SK-N-SH (cell line): Measurements from ENCODE around the gene ATP6AP1. TPM values are rescaled to one million over a fixed set of nuclear protein-coding genes. Genes with fewer than 3 reads are reported as not detected.

Source experiments
- CTCF ChIA-PET: fragments of 300-600, 350-600 bp; formaldehyde crosslinking; extraction: SDS; loops from one replicate; lab custom pipeline; 2021; lab: Yijun Ruan, JAX
- POLR2A ChIA-PET: fragments of 350-600 bp; sonication (Branson Sonifier 250); formaldehyde crosslinking; extraction: SDS; loops from one replicate; lab custom pipeline; 2020; ENCODE audit warnings: antibody characterized with exemption, inconsistent platforms; lab: Yijun Ruan, JAX
- DNase-seq: peaks from one replicate; pipeline ENCODE4 v3.0.0; 2012
- H2AFZ ChIP-seq: fragments of 200-600 bp; sonication (generic); 2 replicates; pipeline ENCODE4 v1.8.1; 2016; ENCODE audit warnings: antibody characterized with exemption, mild to moderate bottlenecking, low read depth
- H3F3A ChIP-seq: fragments of 200-600 bp; sonication (generic); replicated peaks from 2 replicates; pipeline ENCODE3; 2016; ENCODE audit warnings: antibody characterized with exemption, mild to moderate bottlenecking; ENCODE audit not compliant: insufficient read depth
- H3K27ac ChIP-seq, 2 experiments: fragments of 200-500 bp in 1 of 2; fragments of 200-600 bp in 1 of 2; sonication (Bioruptor generic) in 1 of 2; sonication (generic), shearing (Covaris generic) in 1 of 2; 2 replicates each; pipeline versions ENCODE4 v1.5.1 to v1.6.1; 2014 to 2016; ENCODE audit warnings: low read depth in 2 of 2, inconsistent platforms in 1 of 2, low read length in 1 of 2, mild to moderate bottlenecking in 1 of 2, mixed read lengths in 1 of 2
- H3K27me3 ChIP-seq: fragments of 200-600 bp; sonication (generic), shearing (Covaris generic); 2 replicates; pipeline ENCODE4 v1.6.1; 2016; ENCODE audit warnings: mixed run types; ENCODE audit not compliant: insufficient read depth
- H3K36me3 ChIP-seq, 2 experiments: fragments of 200-500 bp in 1 of 2; fragments of 200-600 bp in 1 of 2; sonication (Bioruptor generic) in 1 of 2; sonication (generic) in 1 of 2; replicated peaks in 1 of 2; 2 replicates each; pipeline versions ENCODE3 to v1.5.1; 2014 to 2016; ENCODE audit warnings: low read length in 1 of 2, mild to moderate bottlenecking in 1 of 2; ENCODE audit not compliant: insufficient read depth in 2 of 2, control insufficient read depth in 1 of 2
- H3K4me1 ChIP-seq, 2 experiments: fragments of 200-500 bp in 1 of 2; fragments of 200-600 bp in 1 of 2; sonication (Bioruptor generic) in 1 of 2; sonication (generic), shearing (Covaris generic) in 1 of 2; 2 replicates each; pipeline versions ENCODE4 v1.5.1 to v1.6.1; 2014 to 2016; ENCODE audit warnings: low read depth in 1 of 2, low read length in 1 of 2, mixed run types in 1 of 2; ENCODE audit not compliant: insufficient read depth in 2 of 2, control insufficient read depth in 1 of 2
- H3K4me2 ChIP-seq: fragments of 200-600 bp; sonication (generic), shearing (Covaris generic); 2 replicates; pipeline ENCODE4 v1.6.1; 2017; ENCODE audit warnings: mixed run types
- H3K4me3 ChIP-seq, 2 experiments: fragments of 200-500 bp in 1 of 2; fragments of 200-600 bp in 1 of 2; sonication (Bioruptor generic) in 1 of 2; sonication (generic), shearing (Covaris generic) in 1 of 2; 2 replicates each; pipeline versions ENCODE4 v1.5.1 to v1.8.1; 2014 to 2016; ENCODE audit warnings: low read depth in 2 of 2, inconsistent platforms in 1 of 2, low read length in 1 of 2, mild to moderate bottlenecking in 1 of 2, mixed read lengths in 1 of 2, moderate library complexity in 1 of 2
- H3K79me2 ChIP-seq: fragments of 200-600 bp; sonication (generic); 2 replicates; pipeline ENCODE4 v1.8.1; 2017; ENCODE audit warnings: mild to moderate bottlenecking; ENCODE audit not compliant: insufficient read depth
- H3K9ac ChIP-seq: fragments of 200-600 bp; sonication (generic); 2 replicates; pipeline ENCODE4 v1.6.1; 2017; ENCODE audit warnings: mixed run types
- H3K9me2 ChIP-seq: fragments of 200-600 bp; sonication (generic); 2 replicates; pipeline ENCODE4 v1.6.1; 2017; ENCODE audit warnings: mixed run types
- H3K9me3 ChIP-seq: fragments of 200-600 bp; sonication (generic); 2 replicates; pipeline ENCODE4 v1.6.1; 2017; ENCODE audit warnings: mixed run types, mild to moderate bottlenecking, moderate library complexity
- H4K20me1 ChIP-seq: fragments of 200-600 bp; sonication (generic); 2 replicates; pipeline ENCODE4 v1.6.1; 2017; ENCODE audit warnings: mild to moderate bottlenecking, mixed run types; ENCODE audit not compliant: insufficient read depth
- CHD2 ChIP-seq: fragments of 150-350 bp; IDR thresholded peaks from 2 replicates; pipeline ENCODE4 v1.6.1; 2018; ENCODE audit warnings: low read length; ENCODE audit not compliant: partially characterized antibody
- EP300 ChIP-seq, 2 experiments: IDR thresholded peaks; 2 replicates each; pipeline versions ENCODE4 v1.4.0 to v1.6.1; 2012; ENCODE audit warnings: borderline replicate concordance in 1 of 2, low read depth in 1 of 2, low read length in 1 of 2
- EZH2phosphoT487 ChIP-seq: fragments of 200-600 bp; sonication (generic); IDR thresholded peaks from 2 replicates; pipeline ENCODE4 v1.6.1; 2017; ENCODE audit warnings: low read depth, mixed run types, mild to moderate bottlenecking, antibody characterized with exemption, moderate library complexity, borderline replicate concordance
- FOXJ3 ChIP-seq: sonication (generic); formaldehyde crosslinking; IDR thresholded peaks from 2 replicates; pipeline ENCODE4 v1.5.1; 2020; ENCODE audit warnings: mild to moderate bottlenecking, missing genetic modification reagents
- FOXM1 ChIP-seq: IDR thresholded peaks from 2 replicates; pipeline ENCODE4 v1.4.0; 2012; ENCODE audit warnings: low read depth, mild to moderate bottlenecking
- GABPA ChIP-seq: IDR thresholded peaks from 2 replicates; pipeline ENCODE4 v1.4.0; 2012; ENCODE audit warnings: low read depth, mild to moderate bottlenecking
- GATA2 ChIP-seq: sonication (generic); formaldehyde crosslinking; IDR thresholded peaks from 2 replicates; pipeline ENCODE4 v1.5.0; 2020; ENCODE audit warnings: mild to moderate bottlenecking, missing genetic modification reagents
- JUND ChIP-seq: IDR thresholded peaks from 2 replicates; pipeline ENCODE4 v1.4.0; 2012
- MEF2A ChIP-seq: IDR thresholded peaks from 2 replicates; pipeline ENCODE4 v1.4.0; 2012; ENCODE audit warnings: low read depth, borderline replicate concordance
- MXI1 ChIP-seq: IDR thresholded peaks from 2 replicates; pipeline ENCODE4 v1.6.1; 2012; ENCODE audit warnings: mild to moderate bottlenecking, low read depth, low read length, improper control_type of control experiment
- NFIC ChIP-seq: IDR thresholded peaks from 2 replicates; pipeline ENCODE4 v1.4.0; 2012; ENCODE audit warnings: borderline replicate concordance
- NRF1 ChIP-seq: IDR thresholded peaks from 2 replicates; pipeline ENCODE4 v1.6.1; 2012; ENCODE audit warnings: low read depth, mild to moderate bottlenecking, low read length
- POLR2AphosphoS5 ChIP-seq: IDR thresholded peaks from 2 replicates; pipeline ENCODE4 v1.6.1; 2012; ENCODE audit warnings: low read depth, low read length
- RAD21 ChIP-seq: IDR thresholded peaks from 2 replicates; pipeline ENCODE4 v1.6.1; 2012; ENCODE audit warnings: mild to moderate bottlenecking, low read length
- RFX5 ChIP-seq: IDR thresholded peaks from 2 replicates; pipeline ENCODE4 v1.6.1; 2012; ENCODE audit warnings: mild to moderate bottlenecking, improper control_type of control experiment, low read length
- RXRA ChIP-seq: IDR thresholded peaks from 2 replicates; pipeline ENCODE4 v1.4.0; 2012; ENCODE audit warnings: low read depth, mild to moderate bottlenecking, borderline replicate concordance
- TAF1 ChIP-seq: IDR thresholded peaks from 2 replicates; pipeline ENCODE4 v1.6.1; 2012; ENCODE audit warnings: low read depth, mild to moderate bottlenecking, low read length, moderate library complexity, borderline replicate concordance
- YY1 ChIP-seq: IDR thresholded peaks from 2 replicates; pipeline ENCODE4 v1.4.0; 2012; ENCODE audit warnings: low read depth, mild to moderate bottlenecking
- WGBS: methylation state at CpG from one replicate; pipeline ENCODE4 v1.1.6; 2017; ENCODE audit warnings: low lambda C conversion rate; 5-methylcytosine and 5-hydroxymethylcytosine counted together
- polyA plus RNA-seq, 3 experiments: library from polyadenylated mRNA; depleted of rRNA; stranded (reverse); fragments of >200 nt; gene quantifications; 2 replicates each; pipeline ENCODE4 v1.2.3, GENCODE V29; 2012
- TF ChIP-seq, protein P1 (sequence below): fragments of 150-350 bp; IDR thresholded peaks from 2 replicates; pipeline ENCODE4 v1.6.1; 2016; ENCODE audit warnings: mild to moderate bottlenecking, low read depth, low read length
- TF ChIP-seq, protein P2 (sequence below): IDR thresholded peaks from 2 replicates; pipeline ENCODE4; 2012
- TF ChIP-seq, protein P3 (sequence below): fragments of 150-350 bp; IDR thresholded peaks from 2 replicates; pipeline ENCODE4 v1.6.1; 2017; ENCODE audit warnings: antibody characterized with exemption, low read length, low read depth, borderline replicate concordance
- TF ChIP-seq, protein P4 (sequence below): IDR thresholded peaks from 2 replicates; pipeline ENCODE4 v1.4.0; 2012; ENCODE audit warnings: low read depth
- TF ChIP-seq, protein P5 (sequence below): IDR thresholded peaks from 2 replicates; pipeline ENCODE4 v1.4.0; 2012; ENCODE audit warnings: low read depth, borderline replicate concordance

Gene ATP6AP1
- polyA plus RNA-seq, 1 of the 3 experiments (the other 2 are of a cell fraction): 102 TPM

DNA sequence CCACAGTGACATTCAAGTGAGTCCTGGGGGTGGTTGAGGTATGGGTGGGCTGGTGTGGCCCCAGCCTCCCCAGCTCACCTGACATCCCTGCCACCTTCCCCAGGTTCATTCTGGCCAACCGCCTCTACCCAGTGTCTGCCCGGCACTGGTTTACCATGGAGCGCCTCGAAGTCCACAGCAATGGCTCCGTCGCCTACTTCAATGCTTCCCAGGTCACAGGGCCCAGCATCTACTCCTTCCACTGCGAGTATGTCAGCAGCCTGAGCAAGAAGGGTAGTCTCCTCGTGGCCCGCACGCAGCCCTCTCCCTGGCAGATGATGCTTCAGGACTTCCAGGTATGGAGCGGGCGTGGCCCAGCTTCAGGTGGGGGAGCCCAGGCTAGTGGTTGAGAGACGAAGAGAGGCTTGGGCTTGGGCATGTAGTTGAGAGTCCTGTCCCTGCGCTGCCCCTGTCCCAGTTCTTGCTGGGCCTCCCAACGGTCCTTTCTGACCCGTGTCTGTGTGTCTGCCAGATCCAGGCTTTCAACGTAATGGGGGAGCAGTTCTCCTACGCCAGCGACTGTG, 6.8 kb downstream of the ATP6AP1 start:
- H3K36me3 ChIP-seq: peaks cover 0 to 15% of the 10 kb centered on the region in 2 experiments
- peaks cover 33% of the 10 kb centered on the region for H3K79me2 ChIP-seq
- no peak overlapping the region for H3K27ac ChIP-seq
- DNase-seq: no peak
- no peak overlapping the region for H3K9ac ChIP-seq
- no peaks in the 10 kb centered on the region for H3F3A ChIP-seq
- no peak overlapping the region for H2AFZ ChIP-seq
- H4K20me1 ChIP-seq: peaks cover 21% of the 10 kb centered on the region; the same call in 1 of the 2 replicates
- no peak overlapping the region for H3K4me3 ChIP-seq
- H3K9me2 ChIP-seq: no peaks in the 10 kb centered on the region
- WGBS: 75% methylated on average over 15 of the region's 19 CpGs
- POLR2A ChIA-PET: interaction anchor here (0.7 to 1.0 kb wide), 2 partner anchors 14 to 23 kb away, joined by 3 read pairs; no protein-coding TSS in a partner anchor
- peaks cover 8% of the 10 kb centered on the region for H3K27me3 ChIP-seq
- TF ChIP-seq TAF1 (no peak), CHD2 (no peak), POLR2AphosphoS5 (no peak), EP300 (IDR thresholded peaks at IDR 0.05; ENCODE audit: borderline replicate concordance in 1 of 2, low read depth in 1 of 2, low read length in 1 of 2) (no peak), NRF1 (no peak), NFIC (no peak), GATA2 (CRISPR knock-in tag) (no peak), YY1 (no peak), MXI1 (no peak), EZH2phosphoT487 (no peak), MEF2A (no peak), RAD21 (no peak)
- TF ChIP-seq, protein P1, sequence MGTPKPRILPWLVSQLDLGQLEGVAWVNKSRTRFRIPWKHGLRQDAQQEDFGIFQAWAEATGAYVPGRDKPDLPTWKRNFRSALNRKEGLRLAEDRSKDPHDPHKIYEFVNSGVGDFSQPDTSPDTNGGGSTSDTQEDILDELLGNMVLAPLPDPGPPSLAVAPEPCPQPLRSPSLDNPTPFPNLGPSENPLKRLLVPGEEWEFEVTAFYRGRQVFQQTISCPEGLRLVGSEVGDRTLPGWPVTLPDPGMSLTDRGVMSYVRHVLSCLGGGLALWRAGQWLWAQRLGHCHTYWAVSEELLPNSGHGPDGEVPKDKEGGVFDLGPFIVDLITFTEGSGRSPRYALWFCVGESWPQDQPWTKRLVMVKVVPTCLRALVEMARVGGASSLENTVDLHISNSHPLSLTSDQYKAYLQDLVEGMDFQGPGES: no peak
- CTCF ChIA-PET: interaction anchor here (2.1 kb wide), 1 partner anchor 36 kb away, joined by 6 read pairs; the partner anchor contains the start of gene RPL10
- H3K9me3 ChIP-seq: no peaks in the 10 kb centered on the region
- no peak overlapping the region for H3K4me2 ChIP-seq
- H3K4me1 ChIP-seq: peaks cover 0 to 16% of the 10 kb centered on the region in 2 experiments; a peak in 1 of 4 replicates

DNA sequence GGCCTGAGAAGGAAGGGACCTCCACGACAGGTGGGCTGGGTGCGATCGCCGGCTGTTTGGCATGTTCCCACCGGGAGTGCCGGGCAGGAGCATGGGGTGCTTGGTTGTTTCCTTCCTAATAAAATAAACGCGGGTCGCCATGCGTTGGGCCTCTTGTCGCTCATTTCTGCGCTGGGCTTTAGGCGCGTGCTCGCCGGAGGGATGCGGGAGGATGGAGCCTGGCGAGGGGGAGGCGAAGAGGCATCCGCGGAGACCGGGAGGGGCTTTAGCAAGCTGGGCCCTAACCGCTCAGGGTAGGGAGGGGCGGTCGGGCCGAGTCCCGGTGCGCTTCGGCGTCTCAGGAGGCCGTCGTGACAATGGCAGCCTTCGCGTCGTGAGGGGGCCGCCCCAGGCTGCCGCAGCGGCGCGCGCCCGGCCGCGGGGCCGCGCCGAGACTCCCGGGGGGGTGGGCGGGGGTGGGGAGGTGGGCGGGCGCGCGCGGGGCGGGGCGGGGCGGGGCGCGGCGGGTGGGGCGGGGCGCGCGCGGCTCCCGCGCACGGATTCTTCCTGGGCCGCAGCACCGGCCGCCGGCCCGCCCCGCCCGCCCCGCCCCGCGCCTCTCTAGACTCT, 8.0 kb downstream of the ATP6AP1 start:
- 32% methylated on average over 21 of the region's 78 CpGs for WGBS
- H3K9me2 ChIP-seq: no peaks in the 10 kb centered on the region
- H3K9ac ChIP-seq: peak overlapping the region; percentile 65
- peak; percentile 91 for DNase-seq
- H3K27ac ChIP-seq: peak overlapping the region in 1 of 2 experiments; percentile 79; a peak in 1 of 4 replicates
- peaks cover 0 to 16% of the 10 kb centered on the region in 2 experiments; a peak in 1 of 4 replicates for H3K4me1 ChIP-seq
- no peak overlapping the region for H2AFZ ChIP-seq
- H3K79me2 ChIP-seq: peaks cover 36% of the 10 kb centered on the region
- H3K27me3 ChIP-seq: no peaks in the 10 kb centered on the region; the same call in 1 of the 2 replicates
- H3K36me3 ChIP-seq: peaks cover 0 to 20% of the 10 kb centered on the region in 2 experiments
- ChIA-PET CTCF (interaction anchor here (2.1 kb wide), 1 partner anchor 37 kb away, joined by 6 read pairs; the partner anchor contains the start of gene RPL10), POLR2A (interaction anchor here (1.0 kb wide), 1 partner anchor 24 kb away, joined by 3 read pairs; no protein-coding TSS in a partner anchor)
- no peak overlapping the region; the same call in 1 of the 2 replicates for H3K4me2 ChIP-seq
- no peaks in the 10 kb centered on the region for H3F3A ChIP-seq
- no peaks in the 10 kb centered on the region for H3K9me3 ChIP-seq
- peaks cover 27% of the 10 kb centered on the region; the same call in 1 of the 2 replicates for H4K20me1 ChIP-seq
- peak overlapping the region in 1 of 2 experiments; percentile 64; a peak in 3 of 4 replicates for H3K4me3 ChIP-seq
- TF ChIP-seq EP300 (IDR thresholded peaks at IDR 0.05; ENCODE audit: borderline replicate concordance in 1 of 2, low read depth in 1 of 2, low read length in 1 of 2) (no peak), MXI1 (no peak), POLR2AphosphoS5 (no peak), EZH2phosphoT487 (no peak), JUND (no peak), FOXM1 (no peak), FOXJ3 (CRISPR knock-in tag) (no peak), RXRA (no peak), YY1 (no peak), GABPA (no peak), RFX5 (no peak)
- TF ChIP-seq, protein P2, sequence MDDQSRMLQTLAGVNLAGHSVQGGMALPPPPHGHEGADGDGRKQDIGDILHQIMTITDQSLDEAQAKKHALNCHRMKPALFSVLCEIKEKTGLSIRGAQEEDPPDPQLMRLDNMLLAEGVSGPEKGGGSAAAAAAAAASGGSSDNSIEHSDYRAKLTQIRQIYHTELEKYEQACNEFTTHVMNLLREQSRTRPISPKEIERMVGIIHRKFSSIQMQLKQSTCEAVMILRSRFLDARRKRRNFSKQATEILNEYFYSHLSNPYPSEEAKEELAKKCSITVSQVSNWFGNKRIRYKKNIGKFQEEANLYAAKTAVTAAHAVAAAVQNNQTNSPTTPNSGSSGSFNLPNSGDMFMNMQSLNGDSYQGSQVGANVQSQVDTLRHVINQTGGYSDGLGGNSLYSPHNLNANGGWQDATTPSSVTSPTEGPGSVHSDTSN: no peak
- TF ChIP-seq, protein P3, sequence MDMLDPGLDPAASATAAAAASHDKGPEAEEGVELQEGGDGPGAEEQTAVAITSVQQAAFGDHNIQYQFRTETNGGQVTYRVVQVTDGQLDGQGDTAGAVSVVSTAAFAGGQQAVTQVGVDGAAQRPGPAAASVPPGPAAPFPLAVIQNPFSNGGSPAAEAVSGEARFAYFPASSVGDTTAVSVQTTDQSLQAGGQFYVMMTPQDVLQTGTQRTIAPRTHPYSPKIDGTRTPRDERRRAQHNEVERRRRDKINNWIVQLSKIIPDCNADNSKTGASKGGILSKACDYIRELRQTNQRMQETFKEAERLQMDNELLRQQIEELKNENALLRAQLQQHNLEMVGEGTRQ: no peak
- TF ChIP-seq, protein P4, sequence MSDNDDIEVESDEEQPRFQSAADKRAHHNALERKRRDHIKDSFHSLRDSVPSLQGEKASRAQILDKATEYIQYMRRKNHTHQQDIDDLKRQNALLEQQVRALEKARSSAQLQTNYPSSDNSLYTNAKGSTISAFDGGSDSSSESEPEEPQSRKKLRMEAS: no peak
- TF ChIP-seq, protein P5, sequence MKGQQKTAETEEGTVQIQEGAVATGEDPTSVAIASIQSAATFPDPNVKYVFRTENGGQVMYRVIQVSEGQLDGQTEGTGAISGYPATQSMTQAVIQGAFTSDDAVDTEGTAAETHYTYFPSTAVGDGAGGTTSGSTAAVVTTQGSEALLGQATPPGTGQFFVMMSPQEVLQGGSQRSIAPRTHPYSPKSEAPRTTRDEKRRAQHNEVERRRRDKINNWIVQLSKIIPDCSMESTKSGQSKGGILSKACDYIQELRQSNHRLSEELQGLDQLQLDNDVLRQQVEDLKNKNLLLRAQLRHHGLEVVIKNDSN: no peak
